Spleen (tissue), 11 donors: Measurements from ENCODE around the gene WDR82. TPM values are rescaled to one million over a fixed set of nuclear protein-coding genes. Genes with fewer than 3 reads are reported as not detected.

Experiments
- DNase-seq: peaks from one replicate; pipeline ENCODE4 v3.0.0-alpha.2; 2020
- H3K27ac ChIP-seq, 8 donors: fragments of 200-600 bp; sonication (generic) in 7 of 8; 1 replicate in 4 of 8; 2 replicates in 4 of 8; pipeline versions ENCODE4 v1.5.0 to v1.8.0; 2016 to 2021; ENCODE audit warnings: inconsistent platforms in 4 of 8, mild to moderate bottlenecking in 4 of 8, moderate library complexity in 1 of 8
- H3K27me3 ChIP-seq, 7 donors: fragments of 200-600 bp; sonication (generic) in 6 of 7; replicated peaks in 1 of 7; 1 replicate in 4 of 7; 2 replicates in 3 of 7; pipeline versions ENCODE4 v1.5.0 to v1.8.0; 2016 to 2021; ENCODE audit warnings: inconsistent platforms in 3 of 7, mild to moderate bottlenecking in 1 of 7
- H3K36me3 ChIP-seq, 6 donors: fragments of 200-600 bp; sonication (generic) in 5 of 6; 1 replicate in 4 of 6; 2 replicates in 2 of 6; pipeline versions ENCODE4 v1.5.0 to v1.8.0; 2016 to 2021; ENCODE audit warnings: inconsistent platforms in 2 of 6
- H3K4me1 ChIP-seq, 6 donors: fragments of 200-600 bp; sonication (generic) in 5 of 6; 1 replicate in 3 of 6; 2 replicates in 3 of 6; pipeline versions ENCODE4 v1.5.0 to v1.8.0; 2016 to 2021; ENCODE audit warnings: inconsistent platforms in 3 of 6
- H3K4me3 ChIP-seq, 8 donors: fragments of 200-600 bp; sonication (generic) in 7 of 8; 1 replicate in 4 of 8; 2 replicates in 4 of 8; pipeline versions ENCODE4 v1.5.0 to v1.8.0; 2016 to 2021; ENCODE audit warnings: inconsistent platforms in 4 of 8, mild to moderate bottlenecking in 4 of 8, moderate library complexity in 2 of 8
- H3K9me3 ChIP-seq, 8 donors: fragments of 200-600 bp; sonication (generic) in 7 of 8; 1 replicate in 4 of 8; 2 replicates in 4 of 8; pipeline versions ENCODE4 v1.5.0 to v1.8.0; 2016 to 2021; ENCODE audit warnings: inconsistent platforms in 4 of 8
- CTCF ChIP-seq, 11 experiments: fragments of 200-600 bp in 7 of 11; fragments of 450-650 bp in 4 of 11; sonication (generic) in 4 of 11; IDR thresholded peaks in 8 of 11; conservative IDR thresholded peaks in 3 of 11; 1 replicate in 7 of 11; 2 replicates in 4 of 11; pipeline versions ENCODE4 v1.4.0 to v1.8.0; 2016 to 2021; ENCODE audit warnings: antibody characterized with exemption in 11 of 11, inconsistent platforms in 4 of 11, mild to moderate bottlenecking in 1 of 11
- POLR2A ChIP-seq, 3 donors: fragments of 450-650 bp; IDR thresholded peaks; one replicate each; pipeline ENCODE4 v1.5.1; 2017; ENCODE audit warnings: antibody characterized with exemption in 3 of 3, mild to moderate bottlenecking in 1 of 3
- POLR2AphosphoS5 ChIP-seq, 3 donors: sonication (generic); formaldehyde crosslinking; IDR thresholded peaks; one replicate each; pipeline ENCODE4 v1.5.1; 2017; ENCODE audit warnings: antibody characterized with exemption in 3 of 3
- WGBS, 5 donors: extraction: QIAGEN DNeasy Blood & Tissue Kit in 3 of 5; methylation state at CpG; one replicate each; pipeline versions ENCODE4 v1.1.5 to v1.1.7; 2013 to 2018; 5-methylcytosine and 5-hydroxymethylcytosine counted together
- intact Hi-C: fragments of 100-400 bp; cut with DNase I; formaldehyde crosslinking; loops from one replicate; pipeline ENCODE4 v1.15.0; 2023; ENCODE audit warnings: low total_unique reads
- polyA plus RNA-seq, 3 donors: library from polyadenylated mRNA; stranded (reverse); fragments of 200-250 nt; gene quantifications; one replicate each; pipeline ENCODE4 v1.2.1, GENCODE V29; 2013
- total RNA-seq, 7 donors: library from RNA; depleted of rRNA in 3 of 7; stranded (reverse); fragments of >200 nt in 3 of 7; fragmentation: NEBNext Ultra II Directional in 4 of 7; extraction: Animal tissue kit (Norgen Biotek cat#: 25700) in 4 of 7; gene quantifications; one replicate each; pipeline versions ENCODE4 v1.1.0 to v1.2.1, GENCODE V29; 2016 to 2021
- donor health status: healthy with polysubstance abuse.
- donor health status: DM: no; HTN: no; CAD: no; lungs with moderate emphysema.
- donor health status: DM: no; HTN: no; CAD: no.
- donor health status: Bipolar disorder and iron deficiency.
- donor health status: healthy.
- donor health status: DM: no; HTN: no; CAD: no.
- donor health status: DM: yes; HTN: yes; CAD: no.

WDR82 gene
- total and polyA plus RNA-seq, 10 donors, result 20.9 to 80.6 (median 66.4) TPM

- Histone ChIP-seq H3K9me3 (no peaks in the 10 kb centered on the region), H3K27me3 (no peaks in the 10 kb centered on the region), H3K27ac (no peak overlapping the region), H3K4me3 (no peak overlapping the region), H3K4me1 (peaks cover 5 to 34% (median 19%) of the 10 kb centered on the region in 6 donors), H3K36me3 (peaks cover 0 to 21% (median 0%) of the 10 kb centered on the region in 6 donors)
- no peak for TF ChIP-seq CTCF (IDR thresholded peaks at IDR 0.05 in 8 of 11, conservative IDR thresholded peaks at IDR 0.05 in 3 of 11)
- no peak for DNase-seq
- intact Hi-C loops, result no loop called here
- WGBS, 5 donors, result 82 to 100% (median 86%) methylated on average over 2 of the region's 2 CpGs
Measured at GRCh38 chr3:52303811-52304210, 25.4 kb upstream of the WDR82 start.

GRCh38 chr3:52302426-52303145, 24.1 kb upstream of the WDR82 start:
- no peak for DNase-seq
- Histone ChIP-seq H3K9me3 (no peaks in the 10 kb centered on the region), H3K4me3 (no peak overlapping the region), H3K27me3 (no peaks in the 10 kb centered on the region), H3K4me1 (peaks cover 4 to 38% (median 16%) of the 10 kb centered on the region in 6 donors), H3K27ac (no peak overlapping the region), H3K36me3 (peaks cover 0 to 24% (median 0%) of the 10 kb centered on the region in 6 donors)
- 87 to 98% (median 91%) methylated on average over 12 of the region's 12 CpGs for WGBS, 5 donors
- intact Hi-C loops, result no loop called here
- TF ChIP-seq CTCF (IDR thresholded peaks at IDR 0.05 in 8 of 11, conservative IDR thresholded peaks at IDR 0.05 in 3 of 11) (no peak), POLR2AphosphoS5 (IDR thresholded peaks at IDR 0.05) (no peak)

GRCh38 chr3:52299879-52300611, 21.6 kb upstream of the WDR82 start:
- peaks cover 0 to 38% (median 7%) of the 10 kb centered on the region in 6 donors for H3K36me3 ChIP-seq
- TF ChIP-seq POLR2AphosphoS5 (IDR thresholded peaks at IDR 0.05), result peak; percentile 25 to 61 (median 61)
- TF ChIP-seq CTCF (IDR thresholded peaks at IDR 0.05 in 8 of 11, conservative IDR thresholded peaks at IDR 0.05 in 3 of 11), result peak in 9 of 11 experiments; percentile 7 to 59 (median 31)
- TF ChIP-seq POLR2A (IDR thresholded peaks at IDR 0.05), result no peak
- DNase-seq, result no peak
- intact Hi-C loops, result no loop called here
- H3K27me3 ChIP-seq, result no peaks in the 10 kb centered on the region
- WGBS, 5 donors, result 18 to 33% (median 19%) methylated on average over 8 to 14 of the region's 14 CpGs
- H3K27ac ChIP-seq, result peak overlapping the region in 1 of 8 donors; percentile 5
- H3K4me1 ChIP-seq, result peaks cover 0 to 41% (median 11%) of the 10 kb centered on the region in 6 donors
- H3K4me3 ChIP-seq, result no peak overlapping the region
- no peaks in the 10 kb centered on the region for H3K9me3 ChIP-seq

DNA sequence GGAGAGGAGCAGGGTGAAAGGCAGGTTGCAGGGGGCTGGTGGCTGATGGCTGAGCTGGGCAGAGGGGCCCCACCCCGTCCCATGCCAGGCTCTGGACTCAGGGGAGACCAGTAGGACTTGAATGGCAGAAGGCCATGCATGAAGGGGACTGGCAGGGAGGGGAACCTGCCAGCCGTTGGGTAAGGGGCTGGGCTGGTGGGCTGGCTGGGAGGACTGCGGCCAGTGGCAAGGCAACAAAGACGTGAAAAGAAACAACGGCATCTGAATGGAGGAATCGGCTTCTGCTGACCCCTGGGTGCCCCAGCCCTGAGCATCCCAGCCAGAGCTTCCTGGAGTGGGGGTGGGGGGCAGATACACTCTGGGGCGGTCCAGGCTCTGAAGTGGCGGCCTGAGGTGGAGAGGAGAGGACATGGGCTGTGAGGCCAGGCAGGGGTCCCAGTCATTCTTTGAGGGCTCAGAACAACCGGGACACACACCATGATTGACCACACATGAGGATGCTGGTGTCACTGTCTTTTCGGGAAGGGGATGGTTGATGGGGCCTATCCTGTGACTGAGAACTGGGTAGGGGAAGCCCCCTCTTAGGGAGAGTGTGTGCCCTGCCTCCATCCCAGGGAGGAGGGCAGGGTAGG, 20.9 kb upstream of the WDR82 start:
- WGBS, 5 donors, result 44 to 56% (median 51%) methylated on average over 10 of the region's 10 CpGs
- peaks cover 0 to 38% (median 10%) of the 10 kb centered on the region in 6 donors for H3K36me3 ChIP-seq
- intact Hi-C loops, result no loop called here
- no peak overlapping the region for H3K27ac ChIP-seq
- no peak overlapping the region for H3K4me3 ChIP-seq
- TF ChIP-seq POLR2A (IDR thresholded peaks at IDR 0.05) (no peak), CTCF (IDR thresholded peaks at IDR 0.05 in 8 of 11, conservative IDR thresholded peaks at IDR 0.05 in 3 of 11) (no peak), POLR2AphosphoS5 (IDR thresholded peaks at IDR 0.05) (no peak)
- peaks cover 0 to 41% (median 11%) of the 10 kb centered on the region in 6 donors for H3K4me1 ChIP-seq
- DNase-seq, result no peak
- no peaks in the 10 kb centered on the region for H3K27me3 ChIP-seq
- H3K9me3 ChIP-seq, result no peaks in the 10 kb centered on the region
